NCI-H2196 (cell line): ENCODE data around the gene NRDC.
"Not testable (repeated sequence)": the region's sequence is repeated elsewhere in the genome, so short reads cannot be mapped to it uniquely, and the experiment has no call there.

Experiments
- DNase-seq: peaks from one replicate; lab custom pipeline; 2025; ENCODE audit not compliant: unreplicated experiment; lab: John Stamatoyannopoulos, UW

NRDC gene

DNA sequence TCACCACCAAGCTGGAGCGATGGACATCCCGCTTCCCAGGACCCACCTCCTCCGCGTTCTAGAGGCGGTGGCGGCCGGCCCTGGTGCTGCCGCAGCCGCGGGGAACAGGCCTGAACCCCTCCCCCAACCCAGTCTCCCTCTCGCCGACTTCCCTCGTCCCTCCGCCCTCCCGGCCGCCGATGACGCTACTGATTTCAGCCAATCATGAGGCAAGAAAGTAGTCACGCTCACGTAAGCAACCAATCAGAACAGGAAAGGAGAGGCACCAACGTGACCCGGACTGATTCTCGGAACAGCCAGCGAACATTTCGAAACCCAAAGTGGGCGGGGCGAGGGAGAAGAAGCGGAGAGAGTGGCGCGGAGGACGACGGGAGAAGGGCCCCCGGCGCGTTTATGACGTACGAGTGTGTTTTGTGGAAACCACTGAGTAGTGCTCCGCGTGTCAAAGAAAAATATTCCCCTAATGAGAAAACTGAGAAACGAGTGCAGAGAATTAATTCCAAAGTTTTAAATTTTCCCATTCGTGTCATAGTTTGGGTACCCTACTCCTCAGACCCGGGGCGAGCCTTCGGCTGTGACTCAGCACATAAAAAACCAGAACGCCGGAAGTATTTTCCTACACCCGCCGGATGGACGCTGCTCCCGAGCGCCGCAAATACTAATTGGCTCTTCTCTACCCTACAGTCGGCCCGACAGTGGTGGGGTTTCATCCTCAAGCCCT, at the start of gene NRDC:
NRDC (minus strand) TSS at position 112 of the 721 bp plus-strand sequence. CDS start 112 bp downstream, outside the sequence.
- DNase-seq = peak; percentile 100

DNA sequence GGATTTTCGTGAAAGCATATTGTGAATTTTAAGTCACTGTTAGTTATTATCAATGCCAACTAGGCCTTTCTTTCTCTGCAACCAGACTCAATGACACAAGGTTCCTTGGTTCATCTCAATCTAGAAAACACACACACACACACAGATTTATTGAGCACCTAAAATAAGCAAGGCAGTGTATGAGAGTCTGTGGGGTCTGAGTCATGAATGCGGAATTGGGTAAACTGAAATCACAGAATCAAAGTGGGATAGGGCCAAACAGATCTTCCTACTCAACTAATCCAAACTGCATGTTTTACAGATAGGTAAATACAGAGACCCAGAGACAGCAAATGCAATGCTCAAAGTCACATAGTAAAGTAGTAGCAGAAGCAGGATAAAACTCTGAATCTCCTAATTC, 48.5 kb upstream of the NRDC start:
- DNase-seq = no peak

GRCh38 chr1:51926171-51926812, 47.8 kb upstream of the NRDC start:
- DNase-seq = no peak

DNA sequence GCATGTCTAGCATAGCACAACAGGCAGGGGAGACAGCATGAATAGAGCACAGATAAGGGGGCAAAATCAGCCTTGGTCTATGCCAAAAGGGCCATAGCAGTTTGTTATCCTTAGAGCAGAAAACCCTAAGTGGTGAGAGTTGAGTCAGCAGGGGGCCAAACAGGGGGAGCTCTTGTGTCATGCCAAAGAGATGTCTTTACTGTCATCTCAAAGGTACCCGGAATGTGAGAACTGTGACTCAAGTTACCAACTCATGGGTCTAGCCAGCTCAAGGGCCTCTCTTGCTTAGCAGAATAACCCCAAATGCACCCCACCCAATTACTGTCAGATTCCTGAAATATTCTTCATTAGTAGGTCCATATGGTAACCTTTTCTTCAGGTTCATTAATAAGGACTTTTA, 45.9 kb upstream of the NRDC start:
- DNase-seq = no peak

DNA sequence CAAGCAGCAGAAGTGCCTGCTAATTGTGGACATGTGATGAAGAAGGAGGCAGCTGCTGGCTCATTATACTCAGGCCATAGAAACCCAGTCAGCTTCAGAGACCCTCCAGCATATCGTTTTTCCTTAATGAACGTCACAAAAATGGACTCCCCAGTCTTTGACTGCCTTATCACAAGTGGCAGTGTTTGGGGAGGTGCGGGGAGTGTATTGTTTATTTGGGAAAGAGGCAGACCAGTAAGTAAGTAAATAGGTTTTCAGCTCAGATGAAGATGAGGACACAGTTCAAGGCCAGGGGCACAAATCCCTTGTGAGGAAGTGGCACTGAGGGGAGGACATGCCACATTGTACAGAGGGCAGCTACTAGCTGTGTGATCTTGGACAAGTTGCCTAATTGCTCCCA, 43.5 kb upstream of the NRDC start:
- DNase-seq = no peak

DNA sequence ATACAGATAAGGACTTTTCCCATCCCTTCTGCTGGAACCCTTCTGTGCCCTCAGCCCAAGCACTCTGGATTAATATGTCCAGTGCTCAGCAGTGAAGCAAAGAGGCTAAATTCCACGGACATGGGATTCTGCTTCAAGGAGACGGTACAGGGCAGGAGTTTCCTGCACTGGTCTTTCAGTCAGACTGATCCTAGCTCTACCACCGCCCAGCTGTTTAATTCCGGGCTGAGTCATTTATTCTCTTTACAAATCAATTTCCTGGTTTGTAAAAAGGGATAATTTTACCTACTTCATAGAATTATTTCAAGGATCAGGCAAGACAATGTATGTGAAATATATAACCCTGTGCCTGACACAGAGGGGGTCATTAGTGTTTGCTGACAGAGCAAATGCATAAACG, 41.6 kb upstream of the NRDC start:
- no peak for DNase-seq

DNA sequence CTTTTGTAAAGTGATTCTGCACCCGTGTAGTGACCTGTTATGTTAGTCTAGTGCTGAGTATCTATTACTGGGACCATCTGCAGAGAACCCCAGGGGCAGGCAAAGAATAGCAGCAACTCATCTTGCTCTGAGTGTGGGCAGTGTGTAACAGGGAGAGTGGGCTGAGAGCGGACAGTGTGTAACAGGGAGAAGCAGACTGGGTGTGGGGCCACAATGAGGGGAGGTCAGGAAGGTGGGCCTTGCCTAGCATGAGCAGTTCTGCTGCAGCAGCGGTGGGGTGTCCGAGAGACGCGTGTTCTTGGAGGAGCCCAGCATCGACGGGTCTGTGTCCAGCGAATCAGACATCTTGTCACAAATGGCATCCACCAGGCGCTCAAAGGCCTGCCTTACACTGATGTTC, 41.2 kb upstream of the NRDC start:
- no peak for DNase-seq

- DNase-seq = no peak
Measured at GRCh38 chr1:51916587-51917405, 38.3 kb upstream of the NRDC start.

GRCh38 chr1:51915951-51916350, 37.4 kb upstream of the NRDC start:
- DNase-seq = no peak

DNA sequence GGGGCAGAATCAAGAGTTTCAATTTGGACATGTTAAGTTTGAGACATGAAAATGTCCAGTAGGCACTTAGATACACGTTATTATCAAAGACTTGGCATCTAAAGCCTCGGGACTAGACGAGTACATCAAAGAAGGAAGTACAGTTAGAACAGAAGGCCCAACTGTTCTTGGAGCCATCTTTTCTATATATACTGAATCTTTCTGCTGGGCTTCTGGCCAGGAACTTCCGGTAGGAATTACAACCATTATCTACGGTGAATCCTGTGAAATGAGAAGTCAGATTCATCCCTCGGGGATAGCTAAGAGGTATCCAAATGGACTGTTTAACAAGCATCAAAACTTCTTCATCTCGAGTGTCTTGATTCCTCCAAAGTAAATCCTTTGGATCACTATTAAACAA, 34.4 kb upstream of the NRDC start:
- DNase-seq = no peak

DNA sequence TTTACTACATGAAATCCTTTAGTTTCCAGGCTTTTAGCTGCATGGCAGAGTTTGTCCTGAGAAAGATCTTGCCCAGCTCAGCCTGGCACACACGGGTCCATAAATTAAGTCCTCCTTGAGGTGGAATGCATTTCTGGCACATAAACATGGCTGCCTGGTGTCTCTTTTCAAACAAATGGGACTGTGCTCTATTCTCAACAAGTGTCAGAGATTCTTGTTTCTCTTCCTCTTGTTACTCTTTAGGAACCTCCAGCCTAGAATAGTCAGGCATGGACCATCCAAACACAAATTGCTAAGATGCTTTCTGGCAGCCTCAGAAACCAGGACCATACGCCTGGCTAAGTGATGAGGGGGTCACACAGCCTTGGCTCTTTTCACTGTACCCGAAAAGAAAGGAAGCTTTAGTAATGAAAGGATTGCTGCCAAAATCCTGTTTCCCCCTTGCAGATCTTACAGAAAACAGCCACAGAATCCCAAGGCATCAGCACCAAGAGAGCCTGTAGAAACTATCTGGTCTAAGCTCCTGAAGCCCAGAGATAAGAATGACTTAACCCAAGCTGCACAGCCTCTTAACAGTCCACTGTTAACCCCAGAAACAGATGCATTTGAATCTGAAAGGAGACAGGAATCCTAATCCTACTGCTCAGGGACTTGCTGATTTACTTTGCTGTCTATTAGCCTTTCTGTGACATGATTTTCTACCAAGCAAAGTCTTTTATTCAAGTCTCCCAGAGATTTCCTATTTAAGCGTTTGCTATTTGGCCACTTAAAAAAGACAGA, 31.9 kb upstream of the NRDC start:
- no peak for DNase-seq

DNA sequence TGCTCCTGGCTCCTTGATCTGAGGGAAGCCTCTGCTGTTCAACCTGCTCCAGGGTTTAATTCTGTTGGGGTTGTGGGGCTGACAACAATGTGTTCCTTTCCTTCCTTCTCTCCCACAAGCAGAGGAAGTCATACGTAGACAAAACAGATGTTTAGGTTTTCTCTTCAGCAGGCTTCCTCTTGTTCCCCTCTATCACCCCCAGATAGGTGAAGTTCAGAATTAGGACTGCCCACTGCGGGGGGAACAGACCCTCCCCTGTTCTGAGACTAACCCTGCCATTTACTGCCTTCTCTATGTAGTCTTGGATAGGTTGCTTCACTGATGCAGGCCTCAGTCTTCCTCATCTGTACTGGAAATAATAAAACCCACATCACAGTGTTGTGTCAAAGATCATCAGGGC, 30.0 kb upstream of the NRDC start:
- DNase-seq = no peak

- DNase-seq = no peak
Measured at GRCh38 chr1:51907079-51907702, 28.7 kb upstream of the NRDC start.

- peak; percentile 61 for DNase-seq
Measured at GRCh38 chr1:51906306-51907078, 28.0 kb upstream of the NRDC start.

- no peak for DNase-seq
Measured at GRCh38 chr1:51902456-51902855, 23.9 kb upstream of the NRDC start.

- DNase-seq = no peak
Measured at GRCh38 chr1:51901151-51901550, 22.6 kb upstream of the NRDC start.

DNA sequence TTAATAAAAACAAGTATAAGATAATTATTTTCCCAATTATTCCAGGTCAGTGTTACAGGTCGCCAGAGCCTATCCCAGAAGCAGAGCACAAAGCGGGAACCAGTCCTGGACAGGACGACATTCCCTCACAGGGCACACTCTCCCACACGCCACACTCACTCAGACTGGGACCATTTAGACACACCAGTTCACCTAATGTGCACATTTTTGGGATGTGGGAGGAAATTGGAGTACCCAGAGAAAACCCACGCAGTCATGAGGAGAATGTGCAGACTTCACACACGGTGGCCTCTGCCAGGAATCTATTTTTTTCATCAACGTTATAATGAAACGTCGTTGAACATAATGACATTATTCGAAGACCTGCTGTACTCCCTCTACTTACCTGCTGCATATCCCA, 20.5 kb upstream of the NRDC start:
- DNase-seq = no peak

- no peak for DNase-seq
Measured at GRCh38 chr1:51898090-51898734, 19.7 kb upstream of the NRDC start.

DNA sequence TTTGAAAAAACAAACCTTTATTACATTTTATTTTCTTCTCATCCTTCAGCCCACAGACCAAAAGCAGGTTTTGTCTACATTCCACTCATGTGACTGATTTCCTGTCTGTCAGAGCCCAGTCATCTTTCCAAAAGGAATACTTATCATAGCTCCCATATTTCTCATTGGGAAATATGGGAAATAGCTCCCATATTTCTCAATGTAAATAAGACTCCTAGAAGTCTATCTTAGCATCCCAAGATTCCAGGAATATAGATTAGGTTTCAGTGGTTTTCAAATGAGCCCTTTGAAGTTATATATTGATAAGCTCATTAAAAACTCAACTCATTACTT, 19.1 kb upstream of the NRDC start:
- DNase-seq = no peak

DNA sequence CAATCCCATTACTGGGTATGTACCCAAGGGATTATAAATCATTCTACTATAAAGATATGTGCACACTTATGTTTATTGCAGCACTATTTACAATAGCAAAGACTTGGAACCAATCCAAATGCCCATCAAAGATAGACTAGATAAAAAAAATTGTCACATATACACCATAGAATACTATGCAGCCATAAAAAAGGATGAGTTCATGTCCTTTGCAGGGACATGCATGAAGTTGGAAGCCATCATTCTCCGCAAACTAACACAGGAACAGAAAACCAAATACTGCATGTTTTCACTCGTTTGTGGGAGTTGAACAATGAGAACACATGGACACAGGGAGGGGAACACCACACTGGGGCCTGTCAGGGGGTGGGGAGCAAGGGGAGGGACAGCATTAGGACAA, 16.2 kb upstream of the NRDC start:
- not testable (repeated sequence) for DNase-seq
